GM19240 (cell line): ENCODE measurements around the gene ST6GAL2.

Experiments used
- DNase-seq: peaks from one replicate; pipeline ENCODE4 v3.0.0; 2011; ENCODE audit warnings: low spot score; ENCODE audit not compliant: insufficient read length

The ST6GAL2 gene, protein sequence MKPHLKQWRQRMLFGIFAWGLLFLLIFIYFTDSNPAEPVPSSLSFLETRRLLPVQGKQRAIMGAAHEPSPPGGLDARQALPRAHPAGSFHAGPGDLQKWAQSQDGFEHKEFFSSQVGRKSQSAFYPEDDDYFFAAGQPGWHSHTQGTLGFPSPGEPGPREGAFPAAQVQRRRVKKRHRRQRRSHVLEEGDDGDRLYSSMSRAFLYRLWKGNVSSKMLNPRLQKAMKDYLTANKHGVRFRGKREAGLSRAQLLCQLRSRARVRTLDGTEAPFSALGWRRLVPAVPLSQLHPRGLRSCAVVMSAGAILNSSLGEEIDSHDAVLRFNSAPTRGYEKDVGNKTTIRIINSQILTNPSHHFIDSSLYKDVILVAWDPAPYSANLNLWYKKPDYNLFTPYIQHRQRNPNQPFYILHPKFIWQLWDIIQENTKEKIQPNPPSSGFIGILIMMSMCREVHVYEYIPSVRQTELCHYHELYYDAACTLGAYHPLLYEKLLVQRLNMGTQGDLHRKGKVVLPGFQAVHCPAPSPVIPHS

DNA sequence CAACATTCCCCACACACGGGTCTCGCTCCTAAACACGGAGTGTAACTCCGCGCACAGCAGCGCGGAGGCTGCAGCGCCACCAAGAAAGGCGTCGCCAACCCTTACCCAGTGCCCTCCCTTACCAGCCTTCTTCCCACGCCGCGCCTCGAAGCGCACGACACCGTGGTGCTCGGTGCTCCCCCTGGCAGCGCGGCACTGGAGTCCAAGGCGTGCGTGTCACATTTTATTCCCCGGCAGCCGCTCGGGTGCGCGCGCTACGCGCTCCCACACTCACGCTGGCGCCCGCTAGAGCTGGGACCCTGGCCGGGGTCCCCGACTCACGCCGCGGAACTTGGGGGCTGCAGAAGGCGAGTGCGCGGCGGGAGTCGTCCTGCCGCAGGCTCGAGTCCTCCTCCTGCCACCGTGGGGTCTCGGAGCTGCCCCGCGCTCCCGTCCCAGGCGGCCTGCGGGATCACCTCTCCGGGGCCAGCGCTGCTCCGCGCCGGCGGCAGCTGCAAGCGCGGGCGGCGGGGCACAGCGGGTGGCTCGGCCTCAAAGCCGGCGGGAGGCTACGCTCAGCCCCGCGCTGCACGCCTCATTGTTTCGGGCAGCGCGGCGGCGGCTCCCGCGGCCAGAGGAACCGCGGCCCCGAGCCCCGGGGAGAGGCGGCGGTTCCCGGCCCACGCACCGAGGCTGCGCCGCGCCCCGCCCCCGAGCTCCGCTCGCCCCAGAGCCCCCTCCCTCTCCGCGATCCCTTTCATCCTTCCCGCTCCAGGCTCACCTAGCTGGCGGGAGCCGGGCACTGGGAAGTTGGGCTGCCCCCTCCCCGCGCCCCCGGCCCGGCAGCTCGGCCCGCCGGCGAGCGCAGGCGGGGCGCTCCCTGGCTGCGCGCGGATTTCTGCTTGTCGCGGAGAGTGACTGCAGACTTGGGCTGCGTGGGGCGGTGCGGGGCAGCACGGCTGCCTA lies at the start of gene ST6GAL2:
Gene ST6GAL2 (minus strand): TSS at position 197 of the 945 bp plus-strand sequence. CDS start 42,190 bp downstream, outside the sequence.
- no peak for DNase-seq

DNA sequence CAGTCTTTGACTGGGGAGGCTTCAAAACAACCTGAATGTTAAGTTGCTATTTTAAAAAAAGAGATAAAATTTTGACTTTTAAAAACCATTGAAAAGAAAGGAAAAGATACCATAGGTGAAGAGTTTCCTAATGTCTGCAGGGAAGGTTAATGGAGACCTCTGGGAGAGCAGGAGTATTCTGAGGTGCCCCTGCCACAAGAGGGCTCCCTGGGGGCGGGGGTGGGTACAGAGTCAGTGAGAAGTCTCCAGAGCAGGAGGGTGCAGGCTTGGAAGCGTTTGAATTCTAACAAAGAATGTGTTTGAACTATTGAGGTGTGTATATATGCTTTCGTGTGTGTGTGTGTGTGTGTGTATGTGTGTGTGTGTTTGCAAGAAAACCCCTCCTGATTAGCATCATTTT lies 46.7 kb upstream of the ST6GAL2 start:
- DNase-seq = no peak

GRCh38 chr2:106931717-106932335 lies 45.9 kb upstream of the ST6GAL2 start:
- DNase-seq = no peak

DNA sequence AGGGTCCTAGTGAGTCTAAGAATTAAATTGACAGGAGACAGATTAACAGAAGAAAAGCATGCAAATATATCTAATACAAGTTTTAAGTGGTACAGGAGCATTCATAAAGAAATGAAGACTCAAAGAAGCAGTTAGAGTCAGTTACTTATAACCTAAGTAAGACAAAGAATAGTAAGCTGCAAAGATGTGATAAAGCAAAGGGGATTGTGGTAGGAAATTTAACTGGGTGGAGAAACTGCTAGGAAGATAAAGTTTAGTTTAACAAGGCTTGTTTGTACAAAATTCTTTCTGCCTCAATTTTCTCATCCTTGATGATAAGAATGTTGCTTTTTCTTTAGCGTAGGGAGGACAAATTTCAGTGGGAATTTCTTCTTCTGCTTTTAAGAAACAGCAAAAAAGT lies 35.5 kb upstream of the ST6GAL2 start:
- no peak for DNase-seq

DNA sequence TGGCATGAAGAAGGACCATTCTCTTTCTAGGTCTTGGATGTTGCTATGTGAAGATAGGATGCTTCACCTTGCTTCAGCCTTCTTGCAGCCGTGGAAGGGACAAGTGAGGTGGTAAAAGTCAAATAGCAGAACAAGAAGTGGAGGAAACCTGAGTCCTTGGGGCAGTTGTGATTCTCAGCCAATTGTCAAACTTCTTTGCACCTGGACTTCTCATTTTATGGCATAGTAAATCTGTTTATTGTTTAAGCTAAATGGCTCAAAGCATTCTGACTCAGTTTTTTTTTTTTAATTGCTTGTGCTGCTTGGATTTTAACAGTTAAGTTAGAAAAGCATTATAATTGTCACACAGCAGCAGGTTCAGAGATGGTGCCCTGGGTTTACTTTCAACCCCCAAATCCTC lies 33.0 kb upstream of the ST6GAL2 start:
- no peak for DNase-seq

GRCh38 chr2:106904242-106904641 lies 18.3 kb upstream of the ST6GAL2 start:
- no peak for DNase-seq

DNA sequence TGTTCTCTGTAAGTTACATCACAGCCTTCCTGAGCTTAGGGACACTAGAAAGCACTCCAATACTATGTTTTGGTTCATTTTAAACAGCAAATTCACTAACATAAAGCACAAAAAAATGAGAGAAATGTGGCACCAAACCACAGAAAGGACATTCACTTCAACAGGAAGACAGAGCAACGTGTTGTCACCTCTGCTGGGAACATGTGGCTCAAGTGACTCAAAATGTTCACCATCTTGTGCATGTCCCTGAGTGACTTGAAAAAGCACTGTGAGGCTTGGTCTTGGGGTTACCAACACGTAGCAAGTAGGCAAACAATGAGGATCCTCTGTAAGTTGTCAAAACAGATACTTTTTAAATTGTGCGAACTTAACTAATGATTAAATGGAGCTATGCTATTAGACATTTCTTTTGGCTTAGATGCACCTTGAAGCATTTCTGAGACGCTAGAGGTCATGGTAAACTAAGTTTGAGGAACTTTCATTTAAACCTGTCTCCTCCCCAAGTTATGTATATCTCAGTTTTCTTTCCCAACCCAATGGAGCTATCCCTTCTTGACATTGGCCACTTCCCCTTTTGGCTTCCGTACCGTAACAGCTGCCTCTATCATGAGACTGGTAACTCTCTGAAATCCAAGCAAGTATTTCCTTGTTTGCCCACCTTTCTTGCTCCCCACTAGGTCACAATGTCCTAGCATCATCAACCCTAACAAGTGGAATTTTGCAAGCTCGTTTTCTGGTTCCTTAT lies 14.0 kb upstream of the ST6GAL2 start:
- no peak for DNase-seq

DNA sequence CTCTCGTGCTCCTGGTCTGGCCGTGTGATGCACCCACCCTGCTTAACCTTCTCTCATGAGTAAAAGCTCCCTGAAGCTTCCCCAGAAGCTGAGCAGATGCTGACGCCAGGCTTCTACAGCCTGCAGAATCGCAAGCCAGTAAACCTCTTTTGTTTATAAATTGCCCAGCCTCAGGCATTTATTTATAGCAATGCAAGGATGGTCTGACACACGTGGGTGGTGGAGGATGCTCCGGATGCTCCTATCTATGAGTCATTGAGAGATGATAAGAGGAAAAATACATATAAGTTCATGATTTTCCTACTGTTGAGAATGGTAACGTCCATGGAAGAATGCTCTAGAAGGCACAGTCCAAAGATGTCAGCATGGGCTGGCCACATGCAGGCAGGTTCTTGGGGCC lies 8.6 kb upstream of the ST6GAL2 start:
- no peak for DNase-seq

- DNase-seq = no peak
Observed at GRCh38 chr2:106892048-106892447, 6.1 kb upstream of the ST6GAL2 start.

DNA sequence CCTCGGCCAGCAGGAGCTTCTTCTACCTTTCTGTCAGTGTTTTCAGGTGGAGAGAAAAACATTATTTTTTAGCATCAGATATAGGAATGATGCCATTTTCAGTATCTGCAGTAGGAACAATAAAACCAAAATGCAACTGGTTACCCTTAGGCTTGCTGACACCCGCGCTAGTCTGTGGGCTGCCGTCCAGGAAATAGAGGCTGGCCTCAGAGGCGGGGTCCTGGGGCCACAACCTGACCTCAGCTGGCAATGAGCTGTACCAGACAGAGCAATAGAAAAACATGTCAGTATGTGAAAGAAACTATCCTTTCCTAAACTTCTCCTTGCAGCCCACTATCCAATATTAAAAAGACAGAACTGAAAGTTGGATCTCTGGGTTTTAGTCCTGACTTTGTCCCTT lies 4.6 kb upstream of the ST6GAL2 start:
- no peak for DNase-seq

DNA sequence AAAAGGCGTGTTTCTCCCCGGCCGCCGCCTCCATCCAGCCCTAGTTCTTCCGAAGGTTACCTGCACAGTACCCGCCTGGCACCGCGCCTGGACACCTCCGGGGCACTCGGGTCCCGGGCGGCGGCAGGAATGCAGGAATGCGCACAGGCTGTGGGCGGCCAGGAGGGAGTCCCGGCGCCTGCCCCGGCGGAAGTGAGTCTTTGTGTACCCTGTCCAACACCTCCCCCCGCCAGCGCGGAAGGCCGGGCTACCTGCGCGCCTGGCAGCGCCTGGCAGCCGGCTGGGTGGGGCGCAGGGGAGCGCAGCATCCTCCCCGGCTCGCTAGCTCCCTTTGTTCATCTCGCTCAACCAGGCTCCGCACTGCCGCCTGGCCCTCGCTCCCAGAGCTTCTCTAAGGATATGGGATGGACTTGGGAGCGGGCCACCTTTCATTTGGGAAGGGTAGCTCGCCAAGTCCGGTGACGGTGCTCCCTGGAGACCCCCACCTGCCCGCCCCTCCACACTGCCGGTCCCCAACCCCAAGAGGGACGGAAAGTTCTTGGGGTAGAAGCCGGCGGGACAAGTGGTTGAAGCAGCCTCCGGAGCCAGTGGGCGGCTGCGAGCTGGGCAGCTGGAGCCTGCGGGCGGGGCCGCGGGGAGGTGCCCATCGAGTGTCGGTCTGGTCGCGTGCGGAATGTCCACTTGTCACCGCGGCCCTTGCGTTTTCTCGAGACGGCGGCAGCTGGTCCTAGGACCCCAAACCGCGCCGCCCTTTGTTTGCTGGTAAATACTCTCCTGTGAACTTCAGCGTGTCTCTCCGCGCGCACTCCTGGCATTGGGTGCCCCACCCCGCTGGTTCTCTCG lies 1.2 kb upstream of the ST6GAL2 start:
- DNase-seq = no peak

DNA sequence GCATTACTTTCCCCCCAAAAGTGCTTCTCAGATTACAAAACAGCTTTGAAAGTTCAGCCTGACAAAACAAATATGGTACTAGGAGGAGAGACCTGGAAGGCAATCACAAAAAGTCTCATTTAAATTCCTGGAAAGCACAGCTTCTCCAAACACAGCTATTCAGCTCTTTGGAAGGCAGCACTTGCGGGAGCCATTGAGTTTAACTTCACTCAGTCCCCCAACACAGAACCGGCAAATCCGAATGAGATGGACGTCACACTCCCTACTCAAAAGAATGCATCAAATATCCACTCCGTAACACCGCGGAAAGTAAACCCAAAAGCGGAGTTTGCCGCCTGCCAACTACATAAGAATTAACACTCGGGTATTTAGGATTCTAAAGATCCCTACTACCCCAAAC lies 638 bp downstream of the ST6GAL2 start:
- no peak for DNase-seq

DNA sequence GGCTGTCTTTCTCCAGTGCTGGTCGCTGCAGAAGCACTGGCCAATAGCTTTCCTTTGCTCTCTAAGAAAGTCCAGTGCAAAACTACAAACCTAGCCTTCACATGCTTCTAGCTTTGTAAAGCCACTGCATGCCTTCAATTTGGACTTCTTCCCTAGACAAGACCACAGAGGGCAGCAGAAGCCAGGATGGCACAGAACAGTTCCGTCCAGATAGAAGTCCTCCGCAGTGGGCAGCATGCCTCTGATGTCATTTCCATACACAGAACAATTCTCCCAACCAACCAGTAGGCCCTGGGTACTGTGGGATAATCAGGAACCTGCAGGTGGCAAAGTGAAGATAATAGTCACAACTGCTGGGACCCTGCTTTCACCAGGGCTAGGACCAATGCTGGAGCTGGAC lies 3.3 kb downstream of the ST6GAL2 start:
- no peak for DNase-seq

DNA sequence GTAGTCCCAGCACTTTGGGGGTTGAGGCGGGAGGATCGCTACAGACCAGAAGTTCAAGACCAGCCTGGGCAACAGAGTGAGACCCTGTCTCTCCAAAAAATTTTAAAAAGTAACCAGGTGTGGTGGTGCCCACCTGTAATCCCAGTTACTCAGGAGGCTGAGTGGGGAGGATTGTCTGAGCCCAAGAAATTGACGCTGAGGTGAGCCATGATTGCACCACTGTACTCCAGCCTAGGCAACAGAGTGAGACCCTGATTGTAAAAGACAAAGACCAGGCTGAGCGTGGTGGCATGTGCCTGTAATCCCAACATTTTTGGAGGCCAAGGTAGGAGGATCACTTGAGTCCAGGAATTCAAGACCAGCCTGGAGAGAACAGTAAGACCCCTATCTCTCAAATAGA lies 7.8 kb downstream of the ST6GAL2 start:
- no peak for DNase-seq

DNA sequence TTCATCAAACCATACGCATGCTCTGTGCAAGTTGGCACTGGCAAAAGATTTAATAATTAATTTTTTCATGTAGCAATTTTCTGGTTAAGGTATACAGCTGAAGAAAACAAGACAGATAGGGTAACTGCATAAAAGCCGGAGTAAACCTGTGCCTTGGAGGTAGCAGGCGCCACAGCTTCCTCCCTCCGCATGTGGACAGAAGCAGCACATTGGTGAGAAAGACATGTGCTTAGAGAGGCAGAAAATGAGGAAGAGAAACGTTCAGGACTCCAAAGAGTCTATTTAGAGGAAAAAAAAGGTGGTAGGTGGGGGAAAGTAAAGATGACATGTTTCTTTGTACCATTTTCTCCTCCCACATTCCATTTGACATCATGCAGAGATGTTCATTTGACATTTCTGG lies 9.3 kb downstream of the ST6GAL2 start:
- no peak for DNase-seq

GRCh38 chr2:106869512-106870275 lies 16.3 kb downstream of the ST6GAL2 start:
- DNase-seq = no peak

- no peak for DNase-seq
Observed at GRCh38 chr2:106868275-106868674, 17.7 kb downstream of the ST6GAL2 start.

DNA sequence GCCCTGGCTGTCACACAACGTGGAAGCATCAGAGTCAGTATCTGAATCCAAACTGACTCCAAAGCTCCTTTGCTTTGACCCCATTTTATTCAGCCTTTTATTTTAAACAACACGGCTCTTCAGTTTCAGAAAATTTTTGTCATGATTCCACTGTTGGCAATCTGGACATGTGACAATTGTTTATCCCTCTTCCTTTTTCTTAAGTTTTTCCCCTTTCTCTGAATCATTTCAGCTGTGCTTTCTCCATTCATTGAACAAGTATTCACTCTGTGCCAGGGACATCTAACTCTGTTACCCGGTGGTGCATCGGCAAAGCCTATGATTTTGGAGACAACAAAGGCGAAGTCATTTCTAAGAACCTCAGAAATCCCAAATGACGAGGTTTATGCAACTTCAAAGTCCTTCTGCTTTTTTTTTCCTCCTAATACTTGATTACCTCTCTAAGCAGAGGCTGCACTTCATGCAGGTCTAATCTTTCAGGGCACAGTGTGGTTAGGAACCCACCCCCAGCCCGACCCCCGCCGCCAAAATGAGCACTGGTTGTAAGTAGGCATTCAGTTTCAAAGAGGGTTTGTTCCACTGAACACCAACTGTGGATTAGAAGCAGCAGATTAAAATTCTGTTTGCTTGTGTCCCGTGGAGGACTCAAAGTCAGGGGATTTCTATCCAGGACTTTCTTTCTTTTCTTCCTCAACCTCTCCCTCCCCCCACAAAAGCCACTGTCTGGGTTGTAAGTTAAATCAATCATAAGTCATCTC lies 18.6 kb downstream of the ST6GAL2 start:
- DNase-seq = no peak

DNA sequence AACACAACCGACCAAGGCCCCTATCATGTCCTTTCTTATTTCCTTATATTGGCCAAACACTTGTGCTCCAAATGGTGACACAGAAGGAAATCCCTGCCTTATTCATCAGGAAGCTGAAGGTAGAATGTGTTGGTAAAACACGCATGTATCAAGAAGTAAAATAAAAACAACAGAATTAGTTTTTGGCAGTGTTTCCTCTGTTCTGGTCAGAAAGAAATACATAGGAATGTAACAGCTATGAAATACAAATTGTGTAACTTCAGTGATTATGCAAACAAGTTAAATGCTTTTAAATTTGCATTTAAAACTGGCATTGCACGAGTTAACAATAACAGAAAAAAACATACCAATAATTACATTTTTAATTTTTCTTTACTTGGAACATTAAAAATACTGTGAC lies 19.3 kb downstream of the ST6GAL2 start:
- no peak for DNase-seq
